Upper lobe of left lung (tissue), 4 donors: Measurements from ENCODE around the gene SNAPC1.

Experiments
- CTCF ChIP-seq, 6 experiments: fragments of 450-650 bp in 4 of 6; fragments of 200-600 bp in 2 of 6; sonication (generic) in 2 of 6; IDR thresholded peaks; one replicate each; pipeline ENCODE4 v1.5.1; 2016 to 2019; ENCODE audit warnings: antibody characterized with exemption in 6 of 6
- EP300 ChIP-seq, 4 donors: sonication (generic); formaldehyde crosslinking; IDR thresholded peaks; one replicate each; pipeline ENCODE4 v1.5.1; 2017; ENCODE audit warnings: antibody characterized with exemption in 4 of 4, control low read depth in 2 of 4
- POLR2A ChIP-seq, 4 donors: fragments of 450-650 bp; IDR thresholded peaks; one replicate each; pipeline ENCODE4 v1.5.1; 2016 to 2017; ENCODE audit warnings: antibody characterized with exemption in 4 of 4, mild to moderate bottlenecking in 2 of 4
- POLR2AphosphoS5 ChIP-seq, 2 donors: sonication (generic); formaldehyde crosslinking; IDR thresholded peaks; one replicate each; pipeline ENCODE4 v1.5.1; 2017; ENCODE audit warnings: antibody characterized with exemption in 2 of 2

- no peak for TF ChIP-seq POLR2AphosphoS5 (IDR thresholded peaks at IDR 0.05)
- no peak for TF ChIP-seq CTCF (IDR thresholded peaks at IDR 0.05)
- TF ChIP-seq POLR2A (IDR thresholded peaks at IDR 0.05), result no peak
- no peak for TF ChIP-seq EP300 (IDR thresholded peaks at IDR 0.05)
Observed at GRCh38 chr14:61766151-61766550, 3.9 kb downstream of the SNAPC1 start.
